ENCODE measurements around the gene LRRC34.

LRRC34 gene

GRCh38 chr3:169812332-169813235, at the start of gene LRRC34, which contains the start of gene LRRIQ4:
LRRC34 (minus strand) TSS chr3:169812904; CDS start chr3:169812548, 356 bp downstream.
LRRIQ4 (plus strand) TSS chr3:169812870; CDS start chr3:169821922, 9,052 bp downstream.
- no peak for FAIRE-seq

GRCh38 chr3:169861871-169862270, 49.2 kb upstream of the LRRC34 start:
- no peak for FAIRE-seq

GRCh38 chr3:169857811-169858210, 45.1 kb upstream of the LRRC34 start:
- FAIRE-seq, result no peak

- FAIRE-seq, result no peak
Measured at GRCh38 chr3:169855514-169855913, 42.8 kb upstream of the LRRC34 start.

- no peak for FAIRE-seq
Measured at GRCh38 chr3:169850618-169851017, 37.9 kb upstream of the LRRC34 start.

GRCh38 chr3:169848741-169849140, 36.0 kb upstream of the LRRC34 start:
- FAIRE-seq, result no peak

GRCh38 chr3:169847896-169848295, 35.2 kb upstream of the LRRC34 start:
- no peak for FAIRE-seq

- no peak for FAIRE-seq
Measured at GRCh38 chr3:169846458-169847193, 33.9 kb upstream of the LRRC34 start.

GRCh38 chr3:169842960-169843359, 30.3 kb upstream of the LRRC34 start:
- FAIRE-seq, result no peak

- FAIRE-seq, result no peak
Measured at GRCh38 chr3:169841171-169841570, 28.5 kb upstream of the LRRC34 start.

- no peak for FAIRE-seq
Measured at GRCh38 chr3:169838511-169839030, 25.9 kb upstream of the LRRC34 start.

GRCh38 chr3:169836942-169837275, 24.2 kb upstream of the LRRC34 start:
- FAIRE-seq, result no peak

GRCh38 chr3:169836078-169836941, 23.6 kb upstream of the LRRC34 start:
- FAIRE-seq, result no peak

GRCh38 chr3:169835533-169835932, 22.8 kb upstream of the LRRC34 start:
- FAIRE-seq, result no peak

GRCh38 chr3:169827712-169828111, 15.0 kb upstream of the LRRC34 start:
- FAIRE-seq, result no peak

- FAIRE-seq, result no peak
Measured at GRCh38 chr3:169825316-169825715, 12.6 kb upstream of the LRRC34 start.

GRCh38 chr3:169822983-169823382, 10.3 kb upstream of the LRRC34 start:
- FAIRE-seq, result no peak

GRCh38 chr3:169822540-169822939, 9.8 kb upstream of the LRRC34 start:
- no peak for FAIRE-seq

GRCh38 chr3:169822091-169822490, 9.4 kb upstream of the LRRC34 start:
- FAIRE-seq, result no peak

GRCh38 chr3:169818316-169818715, 5.6 kb upstream of the LRRC34 start:
- FAIRE-seq, result no peak

- FAIRE-seq, result no peak
Measured at GRCh38 chr3:169815590-169816150, 3.0 kb upstream of the LRRC34 start.

All from colon (tissue), 2 donors.